Endothelial cell of umbilical vein (primary cell): ENCODE results near the gene MRTFA. TPM values are rescaled to one million over a fixed set of nuclear protein-coding genes. Genes with fewer than 3 reads are reported as not detected.

Source experiments
- BruUV-seq: library from RNA; stranded (reverse); fragments of 400-500 nt; replicated peaks from 2 replicates; lab custom pipeline; 2021; lab: Mats Ljungman, UMichigan
- CTCF ChIA-PET: fragments of 300-600, 350-600 bp; sonication (Branson Sonifier 250); formaldehyde crosslinking; loops from one replicate; lab custom pipeline; 2021; ENCODE audit warnings: antibody characterized with exemption, inconsistent platforms; lab: Charles Lee
- POLR2A ChIA-PET: fragments of 300-600, 350-600 bp; sonication (Branson Sonifier 250); formaldehyde crosslinking; loops from one replicate; lab custom pipeline; 2021; ENCODE audit warnings: antibody characterized with exemption, inconsistent platforms; lab: Charles Lee
- DNase-seq: peaks from one replicate; pipeline ENCODE4 v3.0.0-alpha.2; 2011; ENCODE audit warnings: low read depth, low spot score
- FAIRE-seq: peaks from 2 replicates; lab custom pipeline; 2011; peaks lifted over from hg19 to GRCh38; lab: Jason Lieb, UNC
- H2AFZ ChIP-seq: 2 replicates; pipeline ENCODE4 v1.6.0; 2012; ENCODE audit warnings: low read depth, low read length, control low read depth, inconsistent platforms
- H3K27ac ChIP-seq: 2 replicates; pipeline ENCODE4 v1.5.1; 2011; ENCODE audit warnings: low read depth, mild to moderate bottlenecking, control low read depth, low read length, moderate library complexity; ENCODE audit not compliant: insufficient read depth
- H3K27me3 ChIP-seq, 2 experiments: 2 replicates each; pipeline versions ENCODE4 v1.6.0 to v1.6.1; 2011; ENCODE audit warnings: low read length in 2 of 2, mixed read lengths in 1 of 2; ENCODE audit not compliant: control insufficient read depth in 2 of 2, insufficient read depth in 2 of 2
- H3K36me3 ChIP-seq, 2 experiments: 2 replicates in 1 of 2; 3 replicates in 1 of 2; pipeline ENCODE4 v1.5.1; 2011; ENCODE audit warnings: low read length in 2 of 2, mild to moderate bottlenecking in 1 of 2, moderate library complexity in 1 of 2; ENCODE audit not compliant: control insufficient read depth in 2 of 2, insufficient read depth in 2 of 2; ENCODE audit errors: extremely low read depth in 1 of 2
- H3K4me1 ChIP-seq: 3 replicates; pipeline ENCODE4 v1.5.1; 2011; ENCODE audit warnings: mild to moderate bottlenecking, low read length; ENCODE audit not compliant: control insufficient read depth, insufficient read depth; ENCODE audit errors: extremely low read depth
- H3K4me2 ChIP-seq: 2 replicates; pipeline ENCODE4 v1.6.1; 2011; ENCODE audit warnings: low read length, control low read depth, mixed read lengths; ENCODE audit not compliant: insufficient read depth
- H3K4me3 ChIP-seq, 3 experiments: fragments of 200-600 bp in 1 of 3; sonication (generic), shearing (Covaris generic) in 1 of 3; replicated peaks in 1 of 3; 2 replicates each; pipeline ENCODE4 v1.5.1; 2011 to 2016; ENCODE audit warnings: control low read depth in 3 of 3, low read length in 3 of 3, mild to moderate bottlenecking in 2 of 3, inconsistent platforms in 1 of 3, low read depth in 1 of 3, moderate library complexity in 1 of 3; ENCODE audit not compliant: insufficient read depth in 1 of 3
- H3K79me2 ChIP-seq: 2 replicates; pipeline ENCODE4 v1.6.0; 2012; ENCODE audit warnings: low read length, inconsistent platforms; ENCODE audit not compliant: control insufficient read depth, insufficient read depth
- H3K9ac ChIP-seq: replicated peaks from 2 replicates; pipeline ENCODE3; 2011; ENCODE audit warnings: low read length, control low read depth; ENCODE audit not compliant: insufficient read depth; ENCODE audit errors: extremely low read depth
- H3K9me1 ChIP-seq: replicated peaks from 3 replicates; pipeline ENCODE4 v1.6.0; 2011; ENCODE audit warnings: mild to moderate bottlenecking, low read length; ENCODE audit not compliant: control insufficient read depth, insufficient read depth; ENCODE audit errors: extremely low read depth
- H3K9me3 ChIP-seq: replicated peaks from 2 replicates; pipeline ENCODE4 v1.5.1; 2012; ENCODE audit warnings: low read length, inconsistent platforms; ENCODE audit not compliant: control insufficient read depth, insufficient read depth
- H4K20me1 ChIP-seq: replicated peaks from 2 replicates; pipeline ENCODE3; 2011; ENCODE audit warnings: mild to moderate bottlenecking, low read length; ENCODE audit not compliant: control insufficient read depth, insufficient read depth; ENCODE audit errors: extremely low read depth
- EZH2 ChIP-seq: IDR thresholded peaks from 2 replicates; pipeline ENCODE4 v1.6.1; 2012; ENCODE audit warnings: borderline replicate concordance, low read depth, mild to moderate bottlenecking, moderate library complexity, low read length, inconsistent platforms; ENCODE audit not compliant: severe bottlenecking
- GATA2 ChIP-seq: IDR thresholded peaks from 2 replicates; pipeline ENCODE4 v1.7.0; 2011; ENCODE audit warnings: low read depth, mild to moderate bottlenecking, moderate library complexity, mixed read lengths, low read length; ENCODE audit not compliant: insufficient read length, insufficient read depth
- JUN ChIP-seq: IDR thresholded peaks from 2 replicates; pipeline ENCODE4 v1.6.1; 2011; ENCODE audit warnings: borderline replicate concordance, low read depth; ENCODE audit not compliant: insufficient read length, insufficient read depth
- MYC ChIP-seq: IDR thresholded peaks from one replicate; pipeline ENCODE4 v1.6.1; 2011; ENCODE audit warnings: mild to moderate bottlenecking, low read depth, low read length
- POLR2A ChIP-seq: IDR thresholded peaks from 2 replicates; pipeline ENCODE4 v1.6.1; 2012; ENCODE audit warnings: low read depth, mild to moderate bottlenecking, control low read depth, low read length
- dilution Hi-C: fragments of 300-500 bp; cut with MboI; formaldehyde crosslinking; loops from one replicate; pipeline ENCODE4 v1.15.0; 2019; ENCODE audit warnings: low sequenced_read_pairs; ENCODE audit not compliant: extremely low pct_ligation_motif_present
- intact Hi-C: fragments of 100-400 bp; cut with micrococcal nuclease; formaldehyde crosslinking; loops from one replicate; pipeline ENCODE4 v1.10.0; 2022
- polyA plus RNA-seq, 4 experiments: library from polyadenylated mRNA; depleted of rRNA in 3 of 4; stranded (reverse) in 3 of 4; unstranded in 1 of 4; fragments of >200 nt; gene quantifications; 2 replicates each; pipeline versions ENCODE4 v1.2.1 to v1.2.3, GENCODE V29; 2011 to 2012; ENCODE audit warnings: missing spikeins in 1 of 4
- total RNA-seq: library from RNA; stranded (reverse); gene quantifications from 2 replicates; pipeline ENCODE4 v1.2.3, GENCODE V29; 2021
- TF ChIP-seq, protein P1 (sequence below): IDR thresholded peaks from 2 replicates; pipeline ENCODE4 v1.6.1; 2011; ENCODE audit not compliant: insufficient read depth, insufficient read length
- TF ChIP-seq, protein P2 (sequence below), 2 donors: IDR thresholded peaks; 1 replicate in 1 of 2; 2 replicates in 1 of 2; pipeline ENCODE4 v1.5.1; 2011; ENCODE audit warnings: low read length in 2 of 2, mild to moderate bottlenecking in 2 of 2, moderate library complexity in 2 of 2, control low read depth in 1 of 2, inconsistent platforms in 1 of 2, low read depth in 1 of 2; ENCODE audit not compliant: insufficient read depth in 1 of 2; ENCODE audit errors: extremely low read depth in 1 of 2

MRTFA gene
- total and polyA plus RNA-seq, 2 donors (not counting 3 experiments of a cell fraction or from before 2014, with no cell fraction given), result 13.6 to 44.1 TPM

DNA sequence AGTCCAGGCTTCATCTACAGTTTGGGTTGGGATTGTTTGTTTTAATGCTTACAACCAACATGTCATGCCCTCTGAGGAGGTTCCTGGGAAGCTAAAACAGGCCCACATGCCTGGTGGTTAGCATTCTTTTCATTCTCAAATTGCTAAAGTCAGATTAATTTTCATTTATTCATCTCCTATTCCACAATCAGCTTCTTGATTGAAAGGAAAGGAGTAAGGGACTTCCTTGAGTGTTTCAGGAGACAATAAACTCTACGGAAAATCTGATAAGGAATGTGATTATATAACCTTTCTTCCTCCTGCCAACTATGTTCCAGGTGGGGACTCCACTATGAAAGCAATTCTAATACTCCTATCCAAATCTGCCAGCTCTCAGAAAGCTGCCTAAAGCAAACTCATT lies 30.8 kb downstream of the MRTFA start:
- intact Hi-C loops (no loop called here), dilution Hi-C loops (no loop called here)
- FAIRE-seq (no peak), DNase-seq (no peak)
- H3K27ac ChIP-seq, result no peak overlapping the region
- BruUV-seq, result no TSS peak
- no peaks in the 10 kb centered on the region for H3K9me3 ChIP-seq
- CTCF ChIA-PET, result interaction anchor here (1.4 to 1.6 kb wide), 4 partner anchors 13 to 293 kb away, joined by 3 to 9 read pairs (median 4); no protein-coding TSS in a partner anchor
- no peak overlapping the region for H3K9ac ChIP-seq
- no peak overlapping the region for H3K4me3 ChIP-seq
- no peak overlapping the region for H2AFZ ChIP-seq
- H3K79me2 ChIP-seq, result peaks cover 66% of the 10 kb centered on the region
- TF ChIP-seq MYC, result no peak
- TF ChIP-seq EZH2, result no peak
- no peak for TF ChIP-seq GATA2
- TF ChIP-seq, protein P1, sequence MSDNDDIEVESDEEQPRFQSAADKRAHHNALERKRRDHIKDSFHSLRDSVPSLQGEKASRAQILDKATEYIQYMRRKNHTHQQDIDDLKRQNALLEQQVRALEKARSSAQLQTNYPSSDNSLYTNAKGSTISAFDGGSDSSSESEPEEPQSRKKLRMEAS, result no peak
- TF ChIP-seq, protein P2, sequence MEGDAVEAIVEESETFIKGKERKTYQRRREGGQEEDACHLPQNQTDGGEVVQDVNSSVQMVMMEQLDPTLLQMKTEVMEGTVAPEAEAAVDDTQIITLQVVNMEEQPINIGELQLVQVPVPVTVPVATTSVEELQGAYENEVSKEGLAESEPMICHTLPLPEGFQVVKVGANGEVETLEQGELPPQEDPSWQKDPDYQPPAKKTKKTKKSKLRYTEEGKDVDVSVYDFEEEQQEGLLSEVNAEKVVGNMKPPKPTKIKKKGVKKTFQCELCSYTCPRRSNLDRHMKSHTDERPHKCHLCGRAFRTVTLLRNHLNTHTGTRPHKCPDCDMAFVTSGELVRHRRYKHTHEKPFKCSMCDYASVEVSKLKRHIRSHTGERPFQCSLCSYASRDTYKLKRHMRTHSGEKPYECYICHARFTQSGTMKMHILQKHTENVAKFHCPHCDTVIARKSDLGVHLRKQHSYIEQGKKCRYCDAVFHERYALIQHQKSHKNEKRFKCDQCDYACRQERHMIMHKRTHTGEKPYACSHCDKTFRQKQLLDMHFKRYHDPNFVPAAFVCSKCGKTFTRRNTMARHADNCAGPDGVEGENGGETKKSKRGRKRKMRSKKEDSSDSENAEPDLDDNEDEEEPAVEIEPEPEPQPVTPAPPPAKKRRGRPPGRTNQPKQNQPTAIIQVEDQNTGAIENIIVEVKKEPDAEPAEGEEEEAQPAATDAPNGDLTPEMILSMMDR (IDR thresholded peaks at IDR 0.05; ENCODE audit: extremely low read depth in 1 of 2, insufficient read depth in 1 of 2, low read depth in 1 of 2, low read length in 2 of 2), result no peak
- no peak for TF ChIP-seq POLR2A
- no peak for TF ChIP-seq JUN
- no peaks in the 10 kb centered on the region for H3K27me3 ChIP-seq
- H4K20me1 ChIP-seq, result peaks cover 9% of the 10 kb centered on the region
- POLR2A ChIA-PET, result no interaction called here
- peaks cover 7% of the 10 kb centered on the region for H3K4me1 ChIP-seq
- H3K4me2 ChIP-seq, result no peak overlapping the region
- H3K9me1 ChIP-seq, result no peaks in the 10 kb centered on the region
- H3K36me3 ChIP-seq, result no peaks in the 10 kb centered on the region
